Liver (tissue), 3 donors: ENCODE data around the gene PRM2.

ENCODE experiments used
- ATF3 ChIP-seq: IDR thresholded peaks from 2 replicates; pipeline ENCODE4 v1.6.1; 2016; ENCODE audit warnings: antibody characterized with exemption
- CTCF ChIP-seq: fragments of 150-350 bp; IDR thresholded peaks from 2 replicates; pipeline ENCODE4 v1.5.1; 2017; ENCODE audit warnings: improper control_type of control experiment, low read depth, low read length; ENCODE audit not compliant: missing input control
- EGR1 ChIP-seq, 2 donors: IDR thresholded peaks; 2 replicates each; pipeline ENCODE4 v1.6.1; 2016 to 2018; ENCODE audit warnings: antibody characterized with exemption in 2 of 2, low read depth in 2 of 2
- FOXA1 ChIP-seq: IDR thresholded peaks from 2 replicates; pipeline ENCODE4 v1.6.1; 2016; ENCODE audit warnings: antibody characterized with exemption
- FOXA2 ChIP-seq: IDR thresholded peaks from 2 replicates; pipeline ENCODE4 v1.6.1; 2016; ENCODE audit warnings: antibody characterized with exemption
- HNF4A ChIP-seq, 2 donors: conservative IDR thresholded peaks; 2 replicates each; pipeline ENCODE4 v1.6.1; 2016; ENCODE audit warnings: antibody characterized with exemption in 2 of 2, mild to moderate bottlenecking in 2 of 2
- HNF4G ChIP-seq: IDR thresholded peaks from 2 replicates; pipeline ENCODE4 v1.6.1; 2016; ENCODE audit warnings: antibody characterized with exemption
- JUND ChIP-seq, 2 donors: IDR thresholded peaks; 2 replicates each; pipeline ENCODE4 v1.6.1; 2016; ENCODE audit warnings: antibody characterized with exemption in 2 of 2
- MAX ChIP-seq: IDR thresholded peaks from 2 replicates; pipeline ENCODE4 v1.6.1; 2016; ENCODE audit warnings: antibody characterized with exemption
- RAD21 ChIP-seq, 2 donors: IDR thresholded peaks; 2 replicates each; pipeline ENCODE4 v1.6.1; 2016; ENCODE audit warnings: antibody characterized with exemption in 2 of 2, mild to moderate bottlenecking in 2 of 2
- TAF1 ChIP-seq: conservative IDR thresholded peaks from 2 replicates; pipeline ENCODE4 v1.6.1; 2016; ENCODE audit warnings: antibody characterized with exemption, mild to moderate bottlenecking
- TF ChIP-seq, protein P1 (sequence below): IDR thresholded peaks from 2 replicates; pipeline ENCODE4 v1.6.1; 2016; ENCODE audit warnings: antibody characterized with exemption, mild to moderate bottlenecking
- donor health status: healthy.
- donor health status: healthy.

DNA sequence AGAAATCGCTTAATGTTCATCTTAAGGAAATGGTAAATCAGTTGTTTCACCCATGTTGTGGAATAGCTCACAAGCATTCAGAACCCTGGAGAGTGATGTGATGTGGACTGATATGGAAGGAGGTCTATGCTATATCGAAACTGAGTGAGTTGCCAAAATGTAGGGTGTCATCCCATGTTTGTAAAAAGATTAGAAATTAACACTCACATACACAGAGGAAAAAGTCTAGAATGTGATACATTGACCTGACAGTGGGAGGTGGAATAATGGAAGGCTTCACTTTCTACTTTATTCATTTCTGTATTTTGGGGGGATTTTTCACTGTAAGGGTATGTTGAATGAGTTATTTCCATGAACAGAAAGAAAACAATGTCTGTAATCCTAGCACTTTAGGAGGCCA is 9.6 kb upstream of the PRM2 start:
- no peak for TF ChIP-seq CTCF
- TF ChIP-seq, protein P1, sequence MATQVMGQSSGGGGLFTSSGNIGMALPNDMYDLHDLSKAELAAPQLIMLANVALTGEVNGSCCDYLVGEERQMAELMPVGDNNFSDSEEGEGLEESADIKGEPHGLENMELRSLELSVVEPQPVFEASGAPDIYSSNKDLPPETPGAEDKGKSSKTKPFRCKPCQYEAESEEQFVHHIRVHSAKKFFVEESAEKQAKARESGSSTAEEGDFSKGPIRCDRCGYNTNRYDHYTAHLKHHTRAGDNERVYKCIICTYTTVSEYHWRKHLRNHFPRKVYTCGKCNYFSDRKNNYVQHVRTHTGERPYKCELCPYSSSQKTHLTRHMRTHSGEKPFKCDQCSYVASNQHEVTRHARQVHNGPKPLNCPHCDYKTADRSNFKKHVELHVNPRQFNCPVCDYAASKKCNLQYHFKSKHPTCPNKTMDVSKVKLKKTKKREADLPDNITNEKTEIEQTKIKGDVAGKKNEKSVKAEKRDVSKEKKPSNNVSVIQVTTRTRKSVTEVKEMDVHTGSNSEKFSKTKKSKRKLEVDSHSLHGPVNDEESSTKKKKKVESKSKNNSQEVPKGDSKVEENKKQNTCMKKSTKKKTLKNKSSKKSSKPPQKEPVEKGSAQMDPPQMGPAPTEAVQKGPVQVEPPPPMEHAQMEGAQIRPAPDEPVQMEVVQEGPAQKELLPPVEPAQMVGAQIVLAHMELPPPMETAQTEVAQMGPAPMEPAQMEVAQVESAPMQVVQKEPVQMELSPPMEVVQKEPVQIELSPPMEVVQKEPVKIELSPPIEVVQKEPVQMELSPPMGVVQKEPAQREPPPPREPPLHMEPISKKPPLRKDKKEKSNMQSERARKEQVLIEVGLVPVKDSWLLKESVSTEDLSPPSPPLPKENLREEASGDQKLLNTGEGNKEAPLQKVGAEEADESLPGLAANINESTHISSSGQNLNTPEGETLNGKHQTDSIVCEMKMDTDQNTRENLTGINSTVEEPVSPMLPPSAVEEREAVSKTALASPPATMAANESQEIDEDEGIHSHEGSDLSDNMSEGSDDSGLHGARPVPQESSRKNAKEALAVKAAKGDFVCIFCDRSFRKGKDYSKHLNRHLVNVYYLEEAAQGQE = no peak
- TF ChIP-seq HNF4G = no peak
- TF ChIP-seq MAX = no peak
- TF ChIP-seq TAF1 = no peak
- no peak for TF ChIP-seq RAD21 (IDR thresholded peaks at IDR 0.05)
- TF ChIP-seq HNF4A (conservative IDR thresholded peaks at IDR 0.05) = no peak
- no peak for TF ChIP-seq EGR1 (IDR thresholded peaks at IDR 0.05; ENCODE audit: low read depth in 2 of 2)
- no peak for TF ChIP-seq FOXA2
- TF ChIP-seq ATF3 = no peak
- no peak for TF ChIP-seq FOXA1
- TF ChIP-seq JUND (IDR thresholded peaks at IDR 0.05) = no peak
